Sigmoid colon (tissue), 4 donors: ENCODE data around the gene CLRN3.

Source experiments
- EP300 ChIP-seq, 4 donors: sonication (generic); formaldehyde crosslinking; IDR thresholded peaks; one replicate each; pipeline ENCODE4 v1.6.1; 2017; ENCODE audit warnings: antibody characterized with exemption in 4 of 4
- POLR2A ChIP-seq, 2 donors: fragments of 450-650 bp; IDR thresholded peaks; one replicate each; pipeline ENCODE4 v1.6.1; 2016; ENCODE audit warnings: antibody characterized with exemption in 2 of 2, mild to moderate bottlenecking in 2 of 2, moderate library complexity in 2 of 2
- POLR2AphosphoS5 ChIP-seq, 4 donors: sonication (generic); formaldehyde crosslinking; IDR thresholded peaks; one replicate each; pipeline ENCODE4 v1.6.1; 2017; ENCODE audit warnings: antibody characterized with exemption in 4 of 4
- TF ChIP-seq, protein P1 (sequence below), 4 experiments: fragments of 450-650 bp in 3 of 4; fragments of 200-600 bp in 1 of 4; IDR thresholded peaks; one replicate each; pipeline ENCODE4 v1.5.1; 2016 to 2019; ENCODE audit warnings: antibody characterized with exemption in 4 of 4, mild to moderate bottlenecking in 3 of 4, moderate library complexity in 2 of 4

DNA sequence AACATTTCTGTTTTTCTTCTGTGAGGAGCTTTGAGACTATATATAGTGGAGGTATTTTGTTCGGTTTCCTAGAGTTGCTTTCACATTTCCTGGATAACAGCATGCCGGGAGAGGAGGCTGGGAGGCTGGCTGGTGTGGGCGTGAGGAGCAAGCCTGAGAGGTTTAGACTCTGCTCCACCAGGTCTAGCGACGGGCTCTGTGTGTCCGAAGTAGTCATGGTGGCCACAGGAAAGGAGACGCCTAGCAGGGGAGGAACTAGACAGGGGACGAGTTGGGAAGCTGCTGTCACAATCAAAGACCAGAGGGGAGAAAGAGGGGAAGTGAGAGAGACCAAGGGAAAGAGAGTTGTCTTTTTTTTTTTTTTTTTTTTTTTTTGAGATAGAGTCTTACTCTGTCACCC, 33.7 kb upstream of the CLRN3 start:
- TF ChIP-seq, protein P1, sequence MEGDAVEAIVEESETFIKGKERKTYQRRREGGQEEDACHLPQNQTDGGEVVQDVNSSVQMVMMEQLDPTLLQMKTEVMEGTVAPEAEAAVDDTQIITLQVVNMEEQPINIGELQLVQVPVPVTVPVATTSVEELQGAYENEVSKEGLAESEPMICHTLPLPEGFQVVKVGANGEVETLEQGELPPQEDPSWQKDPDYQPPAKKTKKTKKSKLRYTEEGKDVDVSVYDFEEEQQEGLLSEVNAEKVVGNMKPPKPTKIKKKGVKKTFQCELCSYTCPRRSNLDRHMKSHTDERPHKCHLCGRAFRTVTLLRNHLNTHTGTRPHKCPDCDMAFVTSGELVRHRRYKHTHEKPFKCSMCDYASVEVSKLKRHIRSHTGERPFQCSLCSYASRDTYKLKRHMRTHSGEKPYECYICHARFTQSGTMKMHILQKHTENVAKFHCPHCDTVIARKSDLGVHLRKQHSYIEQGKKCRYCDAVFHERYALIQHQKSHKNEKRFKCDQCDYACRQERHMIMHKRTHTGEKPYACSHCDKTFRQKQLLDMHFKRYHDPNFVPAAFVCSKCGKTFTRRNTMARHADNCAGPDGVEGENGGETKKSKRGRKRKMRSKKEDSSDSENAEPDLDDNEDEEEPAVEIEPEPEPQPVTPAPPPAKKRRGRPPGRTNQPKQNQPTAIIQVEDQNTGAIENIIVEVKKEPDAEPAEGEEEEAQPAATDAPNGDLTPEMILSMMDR (IDR thresholded peaks at IDR 0.05): no peak
- TF ChIP-seq POLR2A (IDR thresholded peaks at IDR 0.05) (no peak), POLR2AphosphoS5 (IDR thresholded peaks at IDR 0.05) (no peak), EP300 (IDR thresholded peaks at IDR 0.05) (no peak)
